Measurements from ENCODE around the gene GNPAT.

GNPAT gene

GRCh38 chr1:231272173-231272572, 31.2 kb downstream of the GNPAT start:
- TF ChIP-seq CTCF (IDR thresholded peaks at IDR 0.05; ENCODE audit: low read depth, low read length, missing control alignments), result no peak
- no peak overlapping the region for H3K4me3 ChIP-seq (ENCODE audit: low read depth, low read length)
- DNase-seq (ENCODE audit: low read depth), result no peak

- no peak for TF ChIP-seq CTCF (IDR thresholded peaks at IDR 0.05; ENCODE audit: low read depth, low read length, missing control alignments)
- H3K4me3 ChIP-seq (ENCODE audit: low read depth, low read length), result no peak overlapping the region
- no peak for DNase-seq (ENCODE audit: low read depth)
Observed at GRCh38 chr1:231272880-231273279, 31.9 kb downstream of the GNPAT start.

GRCh38 chr1:231274119-231274825, 33.3 kb downstream of the GNPAT start:
- no peak for TF ChIP-seq CTCF (IDR thresholded peaks at IDR 0.05; ENCODE audit: low read depth, low read length, missing control alignments)
- H3K4me3 ChIP-seq (ENCODE audit: low read depth, low read length), result no peak overlapping the region
- DNase-seq (ENCODE audit: low read depth), result no peak

GRCh38 chr1:231278100-231278790, 37.2 kb downstream of the GNPAT start:
- no peak overlapping the region for H3K4me3 ChIP-seq (ENCODE audit: low read depth, low read length)
- no peak for TF ChIP-seq CTCF (IDR thresholded peaks at IDR 0.05; ENCODE audit: low read depth, low read length, missing control alignments)
- DNase-seq (ENCODE audit: low read depth), result no peak

GRCh38 chr1:231279081-231279480, 38.1 kb downstream of the GNPAT start:
- no peak overlapping the region for H3K4me3 ChIP-seq (ENCODE audit: low read depth, low read length)
- TF ChIP-seq CTCF (IDR thresholded peaks at IDR 0.05; ENCODE audit: low read depth, low read length, missing control alignments), result no peak
- DNase-seq (ENCODE audit: low read depth), result no peak

- DNase-seq (ENCODE audit: low read depth), result no peak
- TF ChIP-seq CTCF (IDR thresholded peaks at IDR 0.05; ENCODE audit: low read depth, low read length, missing control alignments), result no peak
- H3K4me3 ChIP-seq (ENCODE audit: low read depth, low read length), result no peak overlapping the region
Observed at GRCh38 chr1:231279683-231280082, 38.7 kb downstream of the GNPAT start.

- no peak for DNase-seq (ENCODE audit: low read depth)
- TF ChIP-seq CTCF (IDR thresholded peaks at IDR 0.05; ENCODE audit: low read depth, low read length, missing control alignments), result no peak
- no peak overlapping the region for H3K4me3 ChIP-seq (ENCODE audit: low read depth, low read length)
Observed at GRCh38 chr1:231284441-231284840, 43.4 kb downstream of the GNPAT start.
